Transverse colon (tissue), 4 donors: ENCODE data around the gene ZCCHC8.
A peak's percentile ranks its signal among the peaks of the same experiment; 100 is the strongest.

Experiments used
- EP300 ChIP-seq: sonication (generic); formaldehyde crosslinking; IDR thresholded peaks from one replicate; pipeline ENCODE4 v1.6.1; 2017; ENCODE audit warnings: antibody characterized with exemption, low read depth
- POLR2A ChIP-seq: fragments of 450-650 bp; IDR thresholded peaks from one replicate; pipeline ENCODE4 v1.6.1; 2016; ENCODE audit warnings: antibody characterized with exemption, mild to moderate bottlenecking, moderate library complexity
- POLR2AphosphoS5 ChIP-seq, 3 donors: sonication (generic); formaldehyde crosslinking; IDR thresholded peaks; one replicate each; pipeline ENCODE4 v1.6.1; 2016; ENCODE audit warnings: antibody characterized with exemption in 3 of 3
- TF ChIP-seq, protein P1 (sequence below), 5 experiments: fragments of 200-600 bp in 3 of 5; fragments of 450-650 bp in 2 of 5; sonication (generic) in 3 of 5; IDR thresholded peaks; 1 replicate in 2 of 5; 2 replicates in 3 of 5; pipeline ENCODE4 v1.5.1; 2016 to 2017; ENCODE audit warnings: antibody characterized with exemption in 5 of 5, inconsistent platforms in 3 of 5, mild to moderate bottlenecking in 2 of 5, moderate library complexity in 1 of 5

DNA sequence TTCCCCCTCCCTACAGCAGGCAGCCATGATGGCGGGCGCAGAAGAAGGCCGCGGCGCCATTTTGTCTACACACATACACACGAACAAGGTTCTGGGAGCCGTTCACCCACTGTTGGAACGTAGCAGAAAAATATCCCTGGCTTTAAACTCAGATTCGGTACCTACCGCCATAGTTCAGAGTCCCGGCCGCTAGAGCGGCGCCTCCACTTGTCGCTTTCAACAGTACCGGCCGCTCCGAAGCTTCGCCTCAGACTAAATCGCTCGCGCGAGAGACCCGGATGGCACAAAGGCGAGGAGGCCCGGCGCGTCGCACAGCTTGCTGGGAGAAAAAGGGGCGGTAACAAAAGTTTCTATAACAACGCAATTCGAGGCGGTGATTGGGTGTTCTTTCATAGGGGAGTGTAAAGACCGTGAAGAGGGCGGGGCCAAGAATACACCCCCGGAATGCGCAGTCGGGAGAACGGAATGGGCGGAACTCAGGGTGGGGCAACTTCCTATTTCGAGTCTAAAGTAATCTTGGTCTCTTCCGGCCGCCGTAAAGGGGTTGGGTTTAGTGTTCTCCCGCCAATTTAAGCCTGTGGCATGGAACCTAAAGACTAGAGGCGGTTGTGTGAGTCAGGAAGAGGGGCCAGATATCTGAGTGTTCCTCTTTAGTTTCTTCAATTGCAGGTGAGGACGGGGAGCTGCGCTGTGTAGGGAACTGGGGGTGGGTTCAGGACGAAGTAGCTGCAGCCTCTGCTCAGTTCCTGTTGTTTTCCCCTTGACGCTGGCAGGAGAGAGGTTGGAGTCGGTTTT lies 26.1 kb upstream of the ZCCHC8 start, which contains the start of the genes KNTC1 and RSRC2:
- peak; percentile 99 for TF ChIP-seq POLR2A
- no peak for TF ChIP-seq EP300
- TF ChIP-seq, protein P1, sequence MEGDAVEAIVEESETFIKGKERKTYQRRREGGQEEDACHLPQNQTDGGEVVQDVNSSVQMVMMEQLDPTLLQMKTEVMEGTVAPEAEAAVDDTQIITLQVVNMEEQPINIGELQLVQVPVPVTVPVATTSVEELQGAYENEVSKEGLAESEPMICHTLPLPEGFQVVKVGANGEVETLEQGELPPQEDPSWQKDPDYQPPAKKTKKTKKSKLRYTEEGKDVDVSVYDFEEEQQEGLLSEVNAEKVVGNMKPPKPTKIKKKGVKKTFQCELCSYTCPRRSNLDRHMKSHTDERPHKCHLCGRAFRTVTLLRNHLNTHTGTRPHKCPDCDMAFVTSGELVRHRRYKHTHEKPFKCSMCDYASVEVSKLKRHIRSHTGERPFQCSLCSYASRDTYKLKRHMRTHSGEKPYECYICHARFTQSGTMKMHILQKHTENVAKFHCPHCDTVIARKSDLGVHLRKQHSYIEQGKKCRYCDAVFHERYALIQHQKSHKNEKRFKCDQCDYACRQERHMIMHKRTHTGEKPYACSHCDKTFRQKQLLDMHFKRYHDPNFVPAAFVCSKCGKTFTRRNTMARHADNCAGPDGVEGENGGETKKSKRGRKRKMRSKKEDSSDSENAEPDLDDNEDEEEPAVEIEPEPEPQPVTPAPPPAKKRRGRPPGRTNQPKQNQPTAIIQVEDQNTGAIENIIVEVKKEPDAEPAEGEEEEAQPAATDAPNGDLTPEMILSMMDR (IDR thresholded peaks at IDR 0.05) = no peak
- peak; percentile 93 to 97 (median 97) for TF ChIP-seq POLR2AphosphoS5 (IDR thresholded peaks at IDR 0.05)
